Astrocyte of the cerebellum (primary cell): ENCODE results near the gene GANAB.
A peak's percentile ranks its signal among the peaks of the same experiment; 100 is the strongest.

Experiments
- DNase-seq: peaks from one replicate; pipeline ENCODE4 v3.0.0-alpha.2; 2011; ENCODE audit warnings: low read depth
- H3K4me3 ChIP-seq: 2 replicates; pipeline ENCODE4 v1.5.1; 2011; ENCODE audit warnings: mild to moderate bottlenecking, low read depth, low read length, moderate library complexity
- in situ Hi-C: cut with HindIII; loops from 2 replicates; pipeline ENCODE4 v1.10.0; 2017; ENCODE audit warnings: low sequenced_read_pairs
- TF ChIP-seq, protein P1 (sequence below): IDR thresholded peaks from 2 replicates; pipeline ENCODE4 v1.5.1; 2012; ENCODE audit warnings: low read length, low read depth, moderate library complexity, mild to moderate bottlenecking; ENCODE audit errors: missing control alignments

The GANAB gene

DNA sequence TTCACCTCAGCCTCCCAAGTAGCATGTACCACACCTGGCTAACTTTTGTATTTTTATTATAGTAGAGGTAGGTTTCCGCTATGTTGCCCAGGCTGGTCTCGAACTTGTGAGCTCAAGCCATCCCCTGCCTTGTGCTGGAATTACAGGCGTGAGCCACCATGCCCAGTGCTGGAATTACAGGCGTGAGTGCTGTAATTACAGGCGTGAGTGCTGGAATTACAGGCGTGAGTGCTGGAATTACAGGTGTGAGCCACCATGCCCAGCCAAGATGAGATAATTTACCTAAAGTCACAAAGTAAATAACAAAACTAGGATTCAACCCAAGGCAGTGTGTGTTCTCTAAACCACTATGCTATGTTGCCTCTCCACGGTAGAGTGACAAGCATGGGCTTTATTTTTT is 36.1 kb upstream of the GANAB start:
- in situ Hi-C loops, result no loop called here
- no peak overlapping the region for H3K4me3 ChIP-seq
- no peak for DNase-seq
- TF ChIP-seq, protein P1, sequence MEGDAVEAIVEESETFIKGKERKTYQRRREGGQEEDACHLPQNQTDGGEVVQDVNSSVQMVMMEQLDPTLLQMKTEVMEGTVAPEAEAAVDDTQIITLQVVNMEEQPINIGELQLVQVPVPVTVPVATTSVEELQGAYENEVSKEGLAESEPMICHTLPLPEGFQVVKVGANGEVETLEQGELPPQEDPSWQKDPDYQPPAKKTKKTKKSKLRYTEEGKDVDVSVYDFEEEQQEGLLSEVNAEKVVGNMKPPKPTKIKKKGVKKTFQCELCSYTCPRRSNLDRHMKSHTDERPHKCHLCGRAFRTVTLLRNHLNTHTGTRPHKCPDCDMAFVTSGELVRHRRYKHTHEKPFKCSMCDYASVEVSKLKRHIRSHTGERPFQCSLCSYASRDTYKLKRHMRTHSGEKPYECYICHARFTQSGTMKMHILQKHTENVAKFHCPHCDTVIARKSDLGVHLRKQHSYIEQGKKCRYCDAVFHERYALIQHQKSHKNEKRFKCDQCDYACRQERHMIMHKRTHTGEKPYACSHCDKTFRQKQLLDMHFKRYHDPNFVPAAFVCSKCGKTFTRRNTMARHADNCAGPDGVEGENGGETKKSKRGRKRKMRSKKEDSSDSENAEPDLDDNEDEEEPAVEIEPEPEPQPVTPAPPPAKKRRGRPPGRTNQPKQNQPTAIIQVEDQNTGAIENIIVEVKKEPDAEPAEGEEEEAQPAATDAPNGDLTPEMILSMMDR, result no peak

DNA sequence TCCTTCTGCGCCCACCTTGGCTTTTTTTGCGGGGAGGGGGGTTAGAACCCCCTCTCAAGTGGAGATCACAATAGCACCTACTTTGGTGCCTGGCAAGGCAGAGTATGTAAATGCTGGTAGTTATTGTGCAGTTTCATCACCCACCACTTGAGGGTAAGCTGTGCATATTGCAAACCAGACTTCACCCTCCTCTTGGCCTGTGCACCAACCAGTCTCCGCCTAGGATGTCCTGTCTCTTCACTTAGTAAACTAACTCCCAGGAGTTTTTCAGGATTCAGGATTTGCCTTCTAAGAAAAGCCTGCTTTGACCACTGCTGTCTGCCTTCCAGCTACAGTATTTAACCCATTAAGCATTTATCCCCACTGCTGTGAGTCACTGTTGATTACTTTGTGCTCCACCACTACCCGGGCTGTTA is 34.4 kb upstream of the GANAB start:
- TF ChIP-seq, protein P1, result peak; percentile 66
- DNase-seq, result peak; percentile 57
- in situ Hi-C loops, result no loop called here
- H3K4me3 ChIP-seq, result no peak overlapping the region

GRCh38 chr11:62678770-62679696 is 32.6 kb upstream of the GANAB start, which contains the start of gene UBXN1:
Gene UBXN1 (minus strand): TSS chr11:62679073. CDS start chr11:62678923, 150 bp downstream.
- peak; percentile 67 for DNase-seq
- peak within 1 kb of the TSS; percentile 80 for H3K4me3 ChIP-seq
- in situ Hi-C loops, result no loop called here
- TF ChIP-seq, protein P1, result no peak

DNA sequence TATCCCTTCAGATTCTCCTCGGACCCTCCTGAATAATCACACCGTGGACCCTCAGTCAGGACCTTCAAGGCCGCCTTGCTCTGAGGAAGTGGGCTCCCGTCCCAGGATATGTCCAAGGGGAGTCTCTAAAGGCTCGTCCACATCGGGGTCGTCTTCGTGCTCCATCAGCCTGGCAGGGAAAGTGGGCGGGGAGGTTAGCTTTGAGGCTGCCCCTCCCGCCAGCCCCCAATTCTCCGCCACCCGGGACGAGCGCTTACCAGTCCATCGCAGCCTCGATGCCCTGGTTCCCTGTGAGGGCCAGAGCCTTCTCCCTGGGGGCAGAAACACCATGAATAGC is 32.0 kb upstream of the GANAB start:
- TF ChIP-seq, protein P1, result no peak
- in situ Hi-C loops, result no loop called here

DNA sequence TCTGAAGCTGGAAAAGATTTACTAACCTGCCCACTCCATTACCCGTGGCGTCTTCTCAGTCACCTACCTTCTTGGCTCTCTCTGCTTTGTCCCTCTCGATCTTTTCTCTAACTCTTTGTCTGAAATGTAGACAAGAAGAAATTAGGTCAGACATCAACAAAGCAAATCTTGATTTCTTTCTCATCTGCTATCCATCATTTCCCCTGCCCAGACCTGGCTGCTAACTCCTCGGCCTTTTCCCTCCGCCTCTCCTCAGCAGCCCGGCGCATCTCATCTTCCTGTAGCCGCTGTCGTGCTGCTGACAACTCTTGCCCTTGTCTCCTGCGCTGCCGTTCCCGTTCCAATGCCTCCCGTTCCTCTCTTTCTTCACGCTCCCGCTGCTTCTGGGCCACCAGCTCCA is 31.3 kb upstream of the GANAB start:
- TF ChIP-seq, protein P1, result no peak
- H3K4me3 ChIP-seq, result peak overlapping the region; percentile 80
- no peak for DNase-seq
- in situ Hi-C loops, result no loop called here

More for the DNA sequence above, 32.0 kb upstream of the GANAB start:
- H3K4me3 ChIP-seq, result peak overlapping the region; percentile 80
- no peak for DNase-seq

- DNase-seq, result no peak
- TF ChIP-seq, protein P1, result no peak
- in situ Hi-C loops, result no loop called here
- no peak overlapping the region for H3K4me3 ChIP-seq
These were observed 30.7 kb upstream of the GANAB start for GRCh38 chr11:62677156-62677555.
